Measurements from ENCODE around the gene TEX48.

TEX48 gene, protein sequence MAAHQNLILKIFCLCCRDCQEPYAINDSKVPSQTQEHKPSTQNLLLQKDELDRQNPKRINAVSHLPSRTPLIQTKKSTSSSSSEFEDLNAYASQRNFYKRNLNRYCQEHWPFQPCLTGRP

GRCh38 chr9:114681594-114682332 lies at the start of gene TEX48:
Gene TEX48 (minus strand): TSS chr9:114682192. CDS start chr9:114671723, 10,469 bp downstream.
- DNase-seq (ENCODE audit: low read depth) = peak; percentile 84

- no peak for DNase-seq (ENCODE audit: low read depth)
Observed at GRCh38 chr9:114731701-114732100, 49.7 kb upstream of the TEX48 start.

DNA sequence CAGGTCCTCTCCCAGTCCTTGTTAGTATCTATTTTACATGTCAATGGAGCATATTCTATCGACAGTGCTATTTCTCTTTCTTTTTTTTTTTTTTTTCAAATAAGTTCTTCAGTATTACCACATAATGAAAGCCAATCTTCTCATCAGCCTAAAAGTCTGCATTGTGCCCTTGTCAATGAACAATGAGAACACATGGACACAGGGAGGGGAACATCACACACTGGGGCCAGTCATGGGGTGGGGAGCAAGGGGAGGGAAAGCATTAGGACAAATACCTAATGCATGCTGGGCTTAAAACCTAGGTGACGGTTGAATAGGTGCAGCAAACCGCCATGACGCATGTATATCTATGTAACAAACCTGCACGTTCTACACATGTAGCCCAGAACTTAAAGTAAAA lies 47.7 kb upstream of the TEX48 start:
- DNase-seq (ENCODE audit: low read depth) = no peak

GRCh38 chr9:114725930-114726329 lies 43.9 kb upstream of the TEX48 start:
- no peak for DNase-seq (ENCODE audit: low read depth)

- no peak for DNase-seq (ENCODE audit: low read depth)
Observed at GRCh38 chr9:114724744-114725143, 42.8 kb upstream of the TEX48 start.

GRCh38 chr9:114723931-114724330 lies 41.9 kb upstream of the TEX48 start:
- DNase-seq (ENCODE audit: low read depth) = peak; percentile 23

DNA sequence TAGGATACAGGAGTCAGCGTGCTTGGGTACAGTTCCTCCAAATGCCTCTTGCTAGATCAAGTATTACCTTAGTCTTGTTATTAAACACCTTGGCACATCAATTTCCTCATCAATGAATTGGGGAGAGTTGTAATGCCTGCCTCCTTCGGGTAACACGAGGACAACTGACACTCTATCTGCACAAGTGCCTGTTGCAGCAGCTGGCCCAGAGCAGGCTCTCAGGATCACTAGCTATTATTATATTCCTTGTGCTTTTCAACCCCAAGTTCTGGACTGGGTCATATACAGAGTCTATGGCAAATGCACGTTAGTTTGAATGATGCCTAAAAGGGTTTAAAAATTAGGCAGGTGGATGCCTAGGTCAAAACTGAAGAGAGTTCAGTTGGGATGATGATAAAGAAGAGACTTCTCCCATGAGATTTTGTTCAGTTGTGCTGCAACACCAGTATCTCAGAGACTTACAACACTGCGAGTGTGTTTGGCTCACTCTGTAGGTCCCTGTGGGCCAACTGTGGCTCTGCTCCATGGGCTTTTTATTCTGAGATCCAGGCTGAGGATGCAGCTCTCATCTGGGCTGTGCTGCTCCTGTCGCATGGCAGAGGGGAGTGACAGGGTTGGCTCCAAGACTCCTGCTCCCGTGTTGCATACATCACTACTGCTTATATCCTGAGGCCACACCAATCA lies 41.1 kb upstream of the TEX48 start:
- no peak for DNase-seq (ENCODE audit: low read depth)

DNA sequence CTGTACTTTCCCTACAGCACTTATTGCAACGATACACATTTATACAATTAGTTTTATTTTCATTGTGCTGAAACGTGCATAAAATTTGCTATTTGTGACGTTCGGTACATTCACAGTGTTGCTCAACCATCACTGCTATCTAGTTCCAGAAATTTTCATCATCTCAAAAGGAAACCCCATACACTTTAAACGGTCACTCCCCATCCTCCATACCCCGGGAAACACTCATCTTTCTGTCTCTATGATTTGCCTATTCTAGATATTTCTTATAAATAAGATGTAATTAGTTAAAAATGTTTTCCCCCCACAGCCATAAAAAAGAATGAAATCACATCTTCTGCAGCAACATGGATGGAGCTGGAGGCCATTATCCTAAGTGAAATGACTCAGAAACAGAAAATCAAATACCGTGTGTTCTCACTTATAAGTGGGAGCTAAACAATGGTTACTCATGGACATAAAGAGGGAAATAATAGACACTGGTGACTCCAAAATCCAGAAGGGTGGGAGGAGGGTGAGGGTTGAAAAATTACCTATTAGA lies 40.2 kb upstream of the TEX48 start:
- DNase-seq (ENCODE audit: low read depth) = no peak

- no peak for DNase-seq (ENCODE audit: low read depth)
Observed at GRCh38 chr9:114721491-114722079, 39.6 kb upstream of the TEX48 start.

GRCh38 chr9:114720086-114720676 lies 38.2 kb upstream of the TEX48 start:
- DNase-seq (ENCODE audit: low read depth) = no peak

- DNase-seq (ENCODE audit: low read depth) = no peak
Observed at GRCh38 chr9:114719290-114719689, 37.3 kb upstream of the TEX48 start.

GRCh38 chr9:114718801-114719221 lies 36.8 kb upstream of the TEX48 start:
- DNase-seq (ENCODE audit: low read depth) = no peak

DNA sequence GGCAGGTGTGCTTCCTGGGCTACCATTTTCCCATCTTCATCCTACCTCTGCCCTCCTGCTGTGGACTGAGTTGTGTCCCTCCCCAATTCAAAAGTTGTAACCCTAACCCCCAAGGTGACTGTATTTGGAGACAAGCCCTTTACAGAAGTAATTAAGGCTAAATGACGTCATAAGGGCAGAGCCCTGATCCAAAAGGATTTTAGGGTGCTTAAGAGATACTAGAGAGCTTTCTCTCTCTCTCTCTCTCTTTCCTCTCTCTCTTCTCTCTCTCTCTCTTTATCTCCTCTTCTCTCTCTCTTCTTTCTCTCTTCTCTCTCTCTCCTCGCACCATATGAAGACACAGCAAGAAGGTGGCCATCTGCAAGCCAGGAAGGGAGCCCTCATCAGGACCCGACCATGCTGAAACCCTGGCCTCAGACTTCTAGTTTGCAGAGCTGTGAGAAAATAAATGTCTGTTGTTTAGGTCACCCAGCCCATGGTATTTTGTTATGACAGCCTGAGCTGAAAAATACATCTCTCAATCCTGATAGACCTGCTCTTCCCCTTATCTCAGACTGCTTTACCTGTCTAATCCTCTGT lies 36.0 kb upstream of the TEX48 start:
- no peak for DNase-seq (ENCODE audit: low read depth)

- DNase-seq (ENCODE audit: low read depth) = no peak
Observed at GRCh38 chr9:114709636-114710035, 27.6 kb upstream of the TEX48 start.

- no peak for DNase-seq (ENCODE audit: low read depth)
Observed at GRCh38 chr9:114706711-114707110, 24.7 kb upstream of the TEX48 start.

DNA sequence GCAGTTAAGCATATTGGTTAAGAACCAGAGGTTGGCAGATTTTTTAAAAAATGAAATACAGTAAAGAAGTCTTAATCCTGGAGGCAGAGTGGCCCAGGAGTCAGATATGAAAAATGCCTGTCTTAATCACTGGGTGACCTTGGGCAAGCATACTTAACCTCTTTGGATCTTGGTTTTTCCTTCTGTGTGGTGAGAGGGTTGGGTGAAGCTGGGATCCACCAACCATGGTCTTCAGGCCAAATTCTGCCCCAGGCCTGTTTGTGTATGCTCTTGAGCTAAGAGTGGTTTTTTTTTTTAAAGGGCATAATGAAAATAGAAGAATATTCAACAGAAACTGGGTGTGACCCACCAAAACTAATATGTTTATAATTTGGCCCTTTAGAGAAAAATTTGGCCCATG lies 20.0 kb upstream of the TEX48 start:
- DNase-seq (ENCODE audit: low read depth) = peak; percentile 39

GRCh38 chr9:114697951-114698351 lies 16.0 kb upstream of the TEX48 start:
- DNase-seq (ENCODE audit: low read depth) = no peak

DNA sequence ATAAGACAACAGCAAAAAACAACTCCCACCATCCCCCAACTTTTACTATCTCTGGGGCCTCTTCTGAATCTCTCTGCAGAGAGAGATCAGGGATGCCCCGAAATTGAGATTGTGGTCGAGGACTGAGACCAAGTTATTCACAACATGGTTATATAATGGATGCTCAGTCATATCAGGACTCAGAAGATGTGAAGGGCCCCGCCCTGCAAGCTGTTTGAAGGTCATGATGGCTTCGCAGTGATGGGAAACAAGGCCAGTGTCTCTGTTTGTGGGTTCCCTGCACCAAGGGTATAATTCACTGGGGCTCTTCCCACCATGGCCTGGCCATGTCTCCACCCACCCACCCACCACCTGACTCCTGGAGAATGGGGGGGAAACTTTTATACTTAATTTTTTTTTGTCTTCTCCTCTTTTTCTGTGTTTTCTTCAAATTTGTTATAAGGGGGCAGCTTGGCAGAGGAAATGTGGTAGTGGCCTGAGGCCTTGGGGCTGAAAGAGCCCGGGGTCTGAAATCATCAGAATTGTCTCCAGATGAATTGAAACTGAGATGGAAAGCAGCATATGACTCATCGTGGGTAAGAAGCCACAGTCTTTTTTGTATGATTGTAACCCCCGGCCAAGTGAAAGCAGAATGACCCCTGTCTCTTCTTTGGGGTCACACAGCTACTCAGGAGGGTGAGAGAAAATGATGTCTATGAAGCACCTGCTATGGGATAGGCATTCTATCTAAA lies 15.0 kb upstream of the TEX48 start:
- DNase-seq (ENCODE audit: low read depth) = peak; percentile 34

GRCh38 chr9:114695948-114696347 lies 14.0 kb upstream of the TEX48 start:
- DNase-seq (ENCODE audit: low read depth) = no peak

- no peak for DNase-seq (ENCODE audit: low read depth)
Observed at GRCh38 chr9:114694719-114695269, 12.8 kb upstream of the TEX48 start.

DNA sequence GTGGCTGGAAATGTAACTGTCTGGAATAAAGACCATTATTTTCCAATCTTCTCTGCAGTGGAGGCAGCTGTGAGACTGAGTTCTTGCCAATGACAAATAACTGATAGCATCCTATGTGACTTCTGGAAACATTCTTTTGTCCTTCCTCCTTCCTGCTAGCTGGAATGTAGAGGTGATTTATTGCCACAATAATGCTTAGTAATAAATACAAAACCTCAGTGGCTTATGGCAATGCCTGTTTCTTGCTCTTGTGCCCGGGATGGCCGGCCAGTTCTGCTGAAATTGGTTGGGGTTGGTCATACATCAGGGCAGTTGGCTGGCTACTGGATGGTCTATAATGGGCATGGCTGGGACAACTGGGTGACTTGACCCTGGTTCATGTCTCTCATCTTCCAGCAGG lies 12.2 kb upstream of the TEX48 start:
- peak; percentile 34 for DNase-seq (ENCODE audit: low read depth)
